GM18517 (cell line): ENCODE measurements around the gene PLEKHG2.

Experiments used
- ATAC-seq: cut with Tn5 transposase; IDR thresholded peaks from one replicate; pipeline ENCODE4 v1.9.1; 2021; ENCODE audit warnings: mild to moderate bottlenecking, moderate library complexity; ENCODE audit not compliant: unreplicated experiment

PLEKHG2 gene

GRCh38 chr19:39415111-39416046 is 2.9 kb downstream of the PLEKHG2 start:
- ATAC-seq = no peak

- ATAC-seq = no peak
Observed at GRCh38 chr19:39416152-39417120, 4.0 kb downstream of the PLEKHG2 start.

GRCh38 chr19:39417463-39418181 is 5.2 kb downstream of the PLEKHG2 start:
- no peak for ATAC-seq

- no peak for ATAC-seq
Observed at GRCh38 chr19:39419003-39419402, 6.5 kb downstream of the PLEKHG2 start.

- no peak for ATAC-seq
Observed at GRCh38 chr19:39420769-39421168, 8.3 kb downstream of the PLEKHG2 start.

- ATAC-seq = no peak
Observed at GRCh38 chr19:39422020-39422419, 9.6 kb downstream of the PLEKHG2 start.

GRCh38 chr19:39423258-39424086 is 11.0 kb downstream of the PLEKHG2 start:
- ATAC-seq = no peak

GRCh38 chr19:39424934-39425333 is 12.5 kb downstream of the PLEKHG2 start:
- ATAC-seq = no peak

- no peak for ATAC-seq
Observed at GRCh38 chr19:39425744-39426143, 13.3 kb downstream of the PLEKHG2 start.

- ATAC-seq = no peak
Observed at GRCh38 chr19:39426170-39426569, 13.7 kb downstream of the PLEKHG2 start.

GRCh38 chr19:39427707-39428106 is 15.2 kb downstream of the PLEKHG2 start:
- no peak for ATAC-seq

- ATAC-seq = no peak
Observed at GRCh38 chr19:39428283-39429112, 16.0 kb downstream of the PLEKHG2 start.

GRCh38 chr19:39430675-39431593 is 18.5 kb downstream of the PLEKHG2 start:
- no peak for ATAC-seq

- no peak for ATAC-seq
Observed at GRCh38 chr19:39432677-39433025, 20.2 kb downstream of the PLEKHG2 start.

- ATAC-seq = no peak
Observed at GRCh38 chr19:39433480-39434079, 21.1 kb downstream of the PLEKHG2 start.

- ATAC-seq = no peak
Observed at GRCh38 chr19:39434123-39435076, 21.9 kb downstream of the PLEKHG2 start.
